MG63 (cell line): ENCODE data around the gene ZNF747. TPM values are rescaled to one million over a fixed set of nuclear protein-coding genes. Genes with fewer than 3 reads are reported as not detected.
"Not testable (repeated sequence)": the region's sequence is repeated elsewhere in the genome, so short reads cannot be mapped to it uniquely, and the experiment has no call there.

Source experiments
- DNase-seq: peaks from one replicate; pipeline ENCODE4 v3.0.0-alpha.2; 2020
- H3K27me3 ChIP-seq: fragments of 250-450 bp; sonication (Bioruptor Pico); 2 replicates; pipeline ENCODE4 v1.5.1; 2020; ENCODE audit warnings: mild to moderate bottlenecking, moderate library complexity
- H3K36me3 ChIP-seq: fragments of 250-450 bp; sonication (Bioruptor Pico); 2 replicates; pipeline ENCODE4 v1.5.1; 2020; ENCODE audit warnings: mild to moderate bottlenecking, moderate library complexity
- H3K4me3 ChIP-seq: fragments of 250-450 bp; sonication (Bioruptor Pico); 2 replicates; pipeline ENCODE4 v1.5.1; 2020; ENCODE audit warnings: mild to moderate bottlenecking, moderate library complexity
- H3K9me3 ChIP-seq: fragments of 250-450 bp; sonication (Bioruptor Pico); 2 replicates; pipeline ENCODE4 v1.5.1; 2020; ENCODE audit warnings: mild to moderate bottlenecking, moderate library complexity
- total RNA-seq: library from RNA; depleted of rRNA; stranded (reverse); fragments of >200 nt; shearing (Covaris generic); gene quantifications from 2 replicates; pipeline ENCODE4 v1.2.3, GENCODE V29; 2014; ENCODE audit warnings: low replicate concordance

Gene ZNF747
- total RNA-seq, 1 experiment from 2014 or later = 27.9 TPM

- no peaks in the 10 kb centered on the region for H3K27me3 ChIP-seq
- H3K36me3 ChIP-seq = peaks cover 33% of the 10 kb centered on the region
- H3K4me3 ChIP-seq = peak overlapping the region; percentile 95
- no peaks in the 10 kb centered on the region for H3K9me3 ChIP-seq
- peak; percentile 100 for DNase-seq
Measured at GRCh38 chr16:30526823-30527634, 7.6 kb downstream of the ZNF747 start.

DNA sequence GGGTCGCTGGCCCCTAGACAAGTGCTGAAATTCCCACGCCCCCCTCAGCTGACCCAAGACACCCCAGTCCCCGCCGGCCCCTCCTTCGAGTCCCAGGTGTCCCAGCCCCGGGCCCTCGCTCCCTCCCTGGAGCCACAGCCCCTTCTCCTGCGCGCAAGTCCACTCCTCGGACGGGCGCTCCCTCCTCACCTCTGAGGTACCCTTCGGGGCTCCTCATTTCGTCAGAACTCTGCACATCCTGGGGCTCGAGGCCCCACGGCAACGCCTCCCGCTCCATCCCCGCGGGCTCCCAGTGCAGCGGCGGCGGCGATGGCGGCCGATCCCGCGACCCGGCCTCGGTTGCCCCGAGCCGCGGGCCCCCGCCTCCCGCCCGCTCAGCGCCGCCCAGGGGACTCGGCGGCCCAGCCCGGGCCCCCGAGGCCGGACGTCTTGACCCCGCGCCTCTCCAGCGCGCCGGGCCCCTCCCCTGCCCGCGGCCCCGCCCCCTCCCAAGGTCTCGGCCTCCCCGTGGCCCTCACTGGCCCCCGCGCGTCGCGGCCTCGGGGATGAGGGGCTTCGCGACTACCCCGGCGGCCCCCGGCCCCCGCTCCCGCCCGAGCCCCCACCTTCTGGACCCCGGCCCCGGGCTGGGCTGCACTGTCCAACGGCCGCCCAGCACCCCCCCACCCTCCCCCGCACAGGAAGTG is 8.4 kb downstream of the ZNF747 start, which contains the start of gene ZNF768:
TSS of gene ZNF768 (minus strand) at position 430 of the 686 bp plus-strand sequence. CDS start at position 277, 153 bp downstream.
- Histone ChIP-seq H3K36me3 (peaks cover 25% of the 10 kb centered on the region), H3K4me3 (peak within 1 kb of the TSS; percentile 95), H3K9me3 (no peaks in the 10 kb centered on the region), H3K27me3 (no peaks in the 10 kb centered on the region)
- DNase-seq = peak; percentile 64

DNA sequence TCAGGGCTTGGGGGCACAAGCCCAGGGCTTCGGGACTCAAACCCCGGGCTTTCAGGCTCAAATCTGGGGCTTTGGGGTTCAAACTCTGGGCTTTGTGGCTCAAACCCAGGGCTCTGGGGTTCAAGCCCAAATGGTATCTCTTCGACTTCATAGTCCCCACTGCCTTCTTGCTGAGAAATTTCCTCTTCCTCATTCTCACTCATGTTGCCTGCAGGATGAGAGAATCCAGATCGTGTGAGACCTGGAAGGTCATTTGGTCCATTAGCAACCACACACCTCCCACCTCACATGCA is 8.9 kb downstream of the ZNF747 start:
- Histone ChIP-seq H3K36me3 (peaks cover 20% of the 10 kb centered on the region), H3K9me3 (no peaks in the 10 kb centered on the region), H3K27me3 (no peaks in the 10 kb centered on the region), H3K4me3 (peak overlapping the region; percentile 95)
- DNase-seq = no peak

DNA sequence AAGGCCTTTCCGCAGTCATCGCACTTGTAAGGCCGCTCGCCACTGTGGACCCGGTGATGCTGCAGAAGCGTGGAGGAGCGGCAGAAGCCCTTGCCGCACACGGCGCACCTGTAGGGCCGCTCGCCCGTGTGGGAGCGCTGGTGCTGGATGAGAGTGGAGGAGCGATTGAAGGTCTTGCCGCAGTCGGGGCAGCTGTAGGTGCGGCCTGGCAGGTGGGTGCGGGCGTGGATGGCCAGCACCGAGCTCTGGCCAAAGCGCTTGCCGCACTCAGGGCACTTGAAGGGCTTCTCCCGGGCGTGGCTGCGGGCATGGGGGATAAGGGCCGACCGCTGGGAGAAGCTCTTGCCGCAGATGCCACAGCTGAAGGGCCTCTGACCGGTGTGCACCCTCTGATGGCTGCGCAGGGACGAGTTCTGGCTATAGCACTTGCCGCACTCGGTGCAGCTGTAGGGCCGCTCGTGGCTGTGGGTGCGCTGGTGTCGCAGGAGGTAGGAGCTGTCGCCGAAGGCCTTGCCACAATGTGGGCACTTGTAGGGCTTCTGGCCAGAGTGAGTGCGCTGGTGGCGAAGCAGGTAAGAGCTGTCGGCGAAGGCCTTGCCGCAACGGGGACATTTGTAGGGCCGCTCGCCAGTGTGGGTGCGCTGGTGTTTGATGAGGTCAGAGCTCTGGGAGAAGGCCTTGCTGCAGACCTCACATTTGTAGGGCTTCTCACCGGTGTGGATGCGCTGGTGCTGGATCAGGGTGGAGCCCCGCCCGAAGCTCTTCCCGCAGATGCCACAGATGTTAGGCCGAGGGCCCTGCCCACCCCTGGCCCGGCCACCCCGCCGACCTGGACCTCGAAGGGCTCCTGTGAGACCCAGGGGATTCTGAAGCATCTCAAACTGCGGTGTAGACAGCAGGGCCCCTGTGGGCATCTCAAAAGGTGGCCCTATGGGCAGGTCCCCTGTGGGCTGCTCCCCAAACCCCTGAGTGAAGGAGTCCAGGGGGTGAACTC is 9.8 kb downstream of the ZNF747 start:
- no peak for DNase-seq
- Histone ChIP-seq H3K36me3 (peaks cover 18% of the 10 kb centered on the region), H3K27me3 (no peaks in the 10 kb centered on the region), H3K4me3 (peak overlapping the region; percentile 95; the same call in 1 of the 2 replicates), H3K9me3 (no peaks in the 10 kb centered on the region)

- no peaks in the 10 kb centered on the region for H3K27me3 ChIP-seq
- no peak overlapping the region for H3K4me3 ChIP-seq
- DNase-seq = peak; percentile 10
- peaks cover 18% of the 10 kb centered on the region for H3K36me3 ChIP-seq
- no peaks in the 10 kb centered on the region for H3K9me3 ChIP-seq
Measured at GRCh38 chr16:30523768-30524574, 10.7 kb downstream of the ZNF747 start.

DNA sequence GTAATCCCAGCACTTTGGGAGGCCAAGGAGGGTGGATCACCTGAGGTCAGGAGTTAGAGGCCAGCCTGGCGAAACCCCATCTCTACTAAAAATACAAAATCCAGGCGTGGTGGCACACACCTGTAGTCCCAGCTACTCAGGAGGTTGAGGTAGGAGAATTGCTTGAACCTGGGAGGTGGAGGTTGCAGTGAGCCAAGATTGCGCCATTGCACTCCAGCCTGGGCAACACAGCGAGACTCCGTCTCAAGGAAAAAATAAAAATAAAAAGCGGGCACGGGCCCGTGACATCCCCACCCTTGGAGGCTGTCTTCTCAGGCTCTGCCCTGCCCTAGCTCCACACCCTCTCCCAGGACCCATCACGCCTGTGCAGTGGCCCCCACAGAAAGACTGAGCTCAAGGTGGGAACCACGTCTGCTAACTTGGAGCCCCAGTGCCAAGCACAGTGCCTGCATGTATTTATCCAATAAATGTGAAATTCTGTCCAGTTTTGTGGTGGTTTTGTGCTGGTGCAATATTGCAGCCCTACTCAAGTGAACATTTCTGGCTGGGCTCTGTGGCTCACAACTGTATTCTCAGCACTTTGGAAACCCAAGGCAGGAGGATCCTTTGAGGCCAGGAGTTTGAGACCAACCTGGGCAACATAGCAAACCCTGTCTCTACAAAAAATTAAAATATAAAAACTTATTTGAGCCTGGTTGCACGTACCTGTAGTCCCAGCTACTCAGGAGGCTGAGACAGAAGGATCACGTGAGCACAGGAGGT is 11.8 kb downstream of the ZNF747 start:
- not testable (repeated sequence) for DNase-seq, H3K9me3 ChIP-seq, H3K27me3 ChIP-seq, H3K4me3 ChIP-seq
- peaks cover 18% of the 10 kb centered on the region for H3K36me3 ChIP-seq

DNA sequence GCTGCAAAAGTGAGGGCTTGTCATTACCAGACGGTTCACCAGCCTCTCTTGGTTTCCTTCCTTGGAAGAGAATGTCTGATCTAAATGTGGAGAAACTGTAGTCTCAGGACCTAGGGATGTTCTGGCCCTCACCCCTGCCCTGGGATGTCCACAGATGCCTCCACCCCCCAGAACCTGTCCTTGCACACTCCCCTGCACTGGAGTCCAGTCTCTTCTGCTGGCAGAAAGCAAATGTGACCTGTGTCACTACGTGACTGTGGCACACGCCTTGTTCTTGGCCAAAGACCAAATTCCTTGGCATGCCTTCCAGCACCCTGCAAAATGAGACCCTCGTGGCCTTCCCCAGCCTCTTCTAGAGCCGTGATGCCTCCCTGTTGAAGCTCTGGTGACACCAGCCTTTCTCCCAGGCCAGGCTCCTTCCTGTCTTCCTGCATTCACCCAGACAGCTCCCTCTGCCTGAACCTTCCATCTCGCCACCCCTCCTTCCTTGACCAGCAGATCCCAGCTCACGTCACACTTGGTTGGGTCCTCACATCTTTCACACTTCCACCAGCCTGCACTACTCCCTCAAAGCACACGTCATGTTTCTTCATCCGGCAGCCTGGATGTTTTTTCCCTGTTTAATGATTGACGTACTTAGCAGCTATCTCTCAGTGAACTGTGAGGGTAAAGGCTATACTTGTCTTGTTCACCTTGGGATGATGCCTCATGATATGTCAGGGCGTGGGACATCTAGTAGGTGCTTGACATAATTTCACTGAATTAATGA is 12.6 kb downstream of the ZNF747 start:
- no peak overlapping the region for H3K4me3 ChIP-seq
- H3K9me3 ChIP-seq = no peaks in the 10 kb centered on the region
- peaks cover 18% of the 10 kb centered on the region for H3K36me3 ChIP-seq
- DNase-seq = no peak
- H3K27me3 ChIP-seq = no peaks in the 10 kb centered on the region

DNA sequence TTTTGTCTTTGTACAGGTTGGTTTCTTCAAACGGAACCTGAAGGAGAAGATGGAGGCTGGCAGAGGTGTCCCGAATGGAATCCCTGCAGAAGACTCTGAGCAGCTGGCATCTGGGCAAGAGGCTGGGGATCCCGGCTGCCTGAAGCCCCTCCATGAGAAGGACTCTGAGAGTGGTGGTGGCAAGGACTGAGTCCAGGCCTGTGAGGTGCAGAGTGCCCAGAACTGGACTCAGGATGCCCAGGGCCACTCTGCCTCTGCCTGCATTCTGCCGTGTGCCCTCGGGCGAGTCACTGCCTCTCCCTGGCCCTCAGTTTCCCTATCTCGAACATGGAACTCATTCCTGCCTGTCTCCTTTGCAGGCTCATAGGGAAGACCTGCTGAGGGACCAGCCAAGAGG is 13.2 kb downstream of the ZNF747 start:
- no peak for DNase-seq
- H3K9me3 ChIP-seq = no peaks in the 10 kb centered on the region
- H3K4me3 ChIP-seq = no peak overlapping the region
- peaks cover 18% of the 10 kb centered on the region for H3K36me3 ChIP-seq
- H3K27me3 ChIP-seq = no peaks in the 10 kb centered on the region

DNA sequence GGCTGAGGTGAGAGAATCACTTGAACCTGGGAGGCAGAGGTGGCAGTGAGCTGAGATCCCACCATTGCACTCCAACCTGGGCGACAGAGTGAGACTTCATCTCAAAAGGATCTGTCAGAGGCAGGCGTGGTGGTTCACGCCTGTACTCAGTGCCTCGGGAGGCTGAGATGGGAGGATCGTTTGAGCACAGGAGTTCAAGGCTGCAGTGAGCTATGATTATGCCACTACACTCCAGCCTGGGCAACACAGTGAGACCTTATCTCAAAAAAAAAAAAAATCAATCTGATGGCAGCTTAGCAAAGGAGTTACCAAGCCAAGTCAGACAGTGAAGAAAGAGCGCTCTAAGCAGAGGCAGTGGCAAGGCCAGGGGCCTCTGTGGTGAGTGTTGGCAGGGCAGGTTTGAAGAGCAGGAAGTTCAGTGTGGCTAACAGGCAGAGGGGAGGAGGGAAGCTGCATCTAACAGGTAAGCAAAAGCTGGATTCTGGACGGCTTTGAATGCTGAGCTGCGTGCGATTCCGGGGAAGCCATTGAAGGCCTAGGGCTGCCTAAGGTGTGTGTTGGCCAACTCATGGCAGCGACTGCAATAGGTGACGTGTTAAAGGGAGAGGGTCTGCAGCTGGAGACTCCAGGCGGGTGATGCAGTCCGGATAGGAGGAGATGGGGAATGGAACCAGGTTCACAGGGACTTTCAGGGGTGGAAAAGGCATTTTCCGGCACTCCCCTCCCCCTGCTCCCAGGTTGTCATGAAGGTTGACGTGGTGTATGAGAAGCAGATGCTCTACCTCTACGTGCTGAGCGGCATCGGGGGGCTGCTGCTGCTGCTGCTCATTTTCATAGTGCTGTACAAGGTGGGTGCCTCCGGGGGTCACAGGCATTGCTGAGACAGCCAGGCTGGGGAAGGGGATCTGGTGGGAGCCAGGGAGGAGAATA is 15.3 kb downstream of the ZNF747 start:
- no peak overlapping the region for H3K4me3 ChIP-seq
- no peaks in the 10 kb centered on the region for H3K9me3 ChIP-seq
- peaks cover 3% of the 10 kb centered on the region for H3K36me3 ChIP-seq
- no peaks in the 10 kb centered on the region for H3K27me3 ChIP-seq
- no peak for DNase-seq

DNA sequence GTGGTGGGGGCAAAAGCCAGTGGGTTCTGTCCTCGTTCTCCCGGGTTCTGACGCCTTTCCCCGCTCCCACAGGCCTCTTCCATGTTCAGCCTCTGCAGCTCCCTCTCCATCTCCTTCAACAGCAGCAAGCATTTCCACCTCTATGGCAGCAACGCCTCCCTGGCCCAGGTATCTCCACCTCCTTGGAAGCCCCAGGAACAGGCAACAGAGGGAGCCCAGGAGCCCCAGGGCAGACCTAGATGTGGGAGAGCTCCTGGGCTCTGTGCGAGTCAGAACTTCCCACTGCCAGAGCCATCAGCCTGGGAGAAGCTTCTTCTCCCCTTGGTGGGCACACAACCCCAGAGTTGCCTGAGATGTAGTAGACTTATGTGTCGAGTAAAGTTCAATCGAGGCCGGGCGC is 16.1 kb downstream of the ZNF747 start:
- no peak for DNase-seq
- no peaks in the 10 kb centered on the region for H3K36me3 ChIP-seq
- H3K9me3 ChIP-seq = no peaks in the 10 kb centered on the region
- H3K4me3 ChIP-seq = no peak overlapping the region
- no peaks in the 10 kb centered on the region for H3K27me3 ChIP-seq

DNA sequence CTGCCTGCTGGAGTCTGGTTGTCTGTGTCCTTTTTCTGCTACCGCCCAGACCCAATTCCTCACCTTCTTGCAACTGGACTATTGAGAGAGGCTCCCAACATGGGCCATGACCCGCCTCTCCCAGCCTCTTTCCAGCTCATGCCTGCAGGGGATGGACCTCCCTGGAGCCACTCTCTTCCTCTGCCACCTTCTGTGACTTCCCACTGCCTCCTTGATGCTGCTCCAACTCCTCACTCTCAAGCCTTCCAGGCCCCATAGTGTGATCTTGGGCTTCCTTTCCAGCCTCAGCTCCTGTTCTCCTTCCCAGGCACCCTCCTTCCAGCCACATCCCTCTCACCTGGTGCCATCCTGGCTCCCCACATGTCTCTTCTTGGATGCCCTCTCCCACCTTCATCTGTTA is 19.4 kb downstream of the ZNF747 start:
- no peaks in the 10 kb centered on the region for H3K27me3 ChIP-seq
- no peaks in the 10 kb centered on the region for H3K36me3 ChIP-seq
- DNase-seq = no peak
- H3K4me3 ChIP-seq = no peak overlapping the region
- no peaks in the 10 kb centered on the region for H3K9me3 ChIP-seq

- no peak overlapping the region for H3K4me3 ChIP-seq
Measured at GRCh38 chr16:30511509-30511908, 23.1 kb downstream of the ZNF747 start.

GRCh38 chr16:30510376-30510938 is 24.2 kb downstream of the ZNF747 start:
- DNase-seq = no peak

More at GRCh38 chr16:30511509-30511908, 23.1 kb downstream of the ZNF747 start:
- no peaks in the 10 kb centered on the region for H3K27me3 ChIP-seq
- no peak for DNase-seq
- no peaks in the 10 kb centered on the region for H3K36me3 ChIP-seq
- H3K9me3 ChIP-seq = no peaks in the 10 kb centered on the region

More at GRCh38 chr16:30510376-30510938, 24.2 kb downstream of the ZNF747 start:
- H3K4me3 ChIP-seq = no peak overlapping the region
- no peaks in the 10 kb centered on the region for H3K27me3 ChIP-seq
- H3K36me3 ChIP-seq = no peaks in the 10 kb centered on the region
- H3K9me3 ChIP-seq = no peaks in the 10 kb centered on the region
